ENCODE results near the gene RTCB.
"Not testable (repeated sequence)": the region's sequence is repeated elsewhere in the genome, so short reads cannot be mapped to it uniquely, and the experiment has no call there.

Gene RTCB

GRCh38 chr22:32385681-32386080 is 26.4 kb downstream of the RTCB start:
- DNase-seq = no peak

GRCh38 chr22:32380991-32381390 is 31.1 kb downstream of the RTCB start:
- no peak for DNase-seq

- peak; percentile 31 for DNase-seq
These were observed 33.3 kb downstream of the RTCB start for GRCh38 chr22:32378707-32379272.

GRCh38 chr22:32376681-32377080 is 35.4 kb downstream of the RTCB start:
- DNase-seq = no peak

GRCh38 chr22:32375678-32376450 is 36.2 kb downstream of the RTCB start:
- no peak for DNase-seq

- DNase-seq = no peak
These were observed 47.8 kb downstream of the RTCB start for GRCh38 chr22:32364210-32364609.

GRCh38 chr22:32361257-32361656 is 50.8 kb downstream of the RTCB start:
- DNase-seq = no peak

- DNase-seq = not testable (repeated sequence)
These were observed 52.0 kb downstream of the RTCB start for GRCh38 chr22:32360096-32360495.

- DNase-seq = not testable (repeated sequence)
These were observed 54.5 kb downstream of the RTCB start, which contains the start of gene RFPL3 for GRCh38 chr22:32357567-32357966. Gene RFPL3 (plus strand): TSS chr22:32357867. CDS start chr22:32358072, 205 bp downstream.

GRCh38 chr22:32355760-32356159 is 56.3 kb downstream of the RTCB start:
- no peak for DNase-seq

- DNase-seq = peak; percentile 30
These were observed 57.4 kb downstream of the RTCB start for GRCh38 chr22:32354360-32355351.

- DNase-seq = no peak
These were observed 58.2 kb downstream of the RTCB start for GRCh38 chr22:32353840-32354239.

- no peak for DNase-seq
These were observed 58.8 kb downstream of the RTCB start for GRCh38 chr22:32353292-32353691.

GRCh38 chr22:32352681-32353080 is 59.4 kb downstream of the RTCB start:
- no peak for DNase-seq

- DNase-seq = not testable (repeated sequence)
These were observed 60.2 kb downstream of the RTCB start for GRCh38 chr22:32351875-32352274.

GRCh38 chr22:32348031-32348611 is 63.9 kb downstream of the RTCB start:
- no peak for DNase-seq

GRCh38 chr22:32343941-32344340 is 68.1 kb downstream of the RTCB start:
- DNase-seq = no peak

- no peak for DNase-seq
These were observed 69.1 kb downstream of the RTCB start for GRCh38 chr22:32342977-32343376.

GRCh38 chr22:32341122-32341740 is 70.8 kb downstream of the RTCB start:
- DNase-seq = no peak

GRCh38 chr22:32340411-32340810 is 71.6 kb downstream of the RTCB start:
- no peak for DNase-seq

GRCh38 chr22:32339190-32340012 is 72.6 kb downstream of the RTCB start:
- DNase-seq = no peak
